ENCODE results near the gene STXBP5.

STXBP5 gene

DNA sequence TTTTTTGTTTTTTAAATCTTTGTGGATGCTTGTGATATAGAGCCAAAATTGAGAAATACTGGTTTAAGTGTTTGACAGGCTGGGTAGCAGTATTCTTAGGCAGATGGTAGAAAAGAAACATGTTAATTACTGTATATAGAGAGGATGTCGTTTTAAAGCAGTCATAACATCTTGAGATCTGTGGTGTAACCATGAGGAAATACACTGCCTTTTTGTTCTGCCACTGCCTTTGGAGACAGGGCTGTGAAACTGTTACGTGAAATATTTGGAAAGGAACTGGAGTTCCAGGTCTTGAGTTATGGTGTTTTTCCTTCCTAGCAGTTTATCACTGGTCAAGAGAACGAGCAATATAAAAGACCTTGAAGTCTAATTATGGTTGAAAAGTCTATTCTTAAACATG is 19.5 kb downstream of the STXBP5 start:
- 96% methylated on average over 3 of the region's 3 CpGs for WGBS
- H3K4me3 ChIP-seq (ENCODE audit: low read length), result no peak overlapping the region

DNA sequence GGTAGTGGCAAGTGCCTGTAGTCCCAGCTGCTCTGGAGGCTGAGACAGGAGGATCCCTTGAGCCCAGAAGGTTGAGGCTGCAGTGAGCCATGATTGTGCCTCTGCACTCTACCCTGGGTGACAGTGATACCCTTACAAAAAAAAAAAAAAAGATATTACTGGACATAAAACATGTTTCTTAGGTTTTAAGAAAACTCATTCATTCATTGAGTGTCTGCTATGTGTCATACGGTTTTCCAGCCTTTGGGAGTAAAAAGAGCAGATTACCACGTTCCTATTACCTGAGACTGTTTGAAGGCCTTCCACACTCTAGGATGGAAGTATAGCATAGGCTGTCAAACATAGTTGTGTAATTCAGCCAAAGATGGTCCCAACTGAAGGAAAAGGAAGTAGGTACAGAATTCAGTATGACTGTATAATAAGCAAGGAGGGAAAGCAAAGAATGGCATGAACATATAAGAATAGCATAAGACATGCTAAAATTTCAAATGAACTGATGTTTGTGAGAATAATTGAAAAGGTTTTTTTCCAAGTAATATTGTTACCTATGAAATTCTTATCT is 22.0 kb downstream of the STXBP5 start:
- Histone ChIP-seq H3K9me3 (ENCODE audit: insufficient read depth, low read depth, low read length) (no peaks in the 10 kb centered on the region), H3K36me3 (ENCODE audit: insufficient read depth, low read length) (no peaks in the 10 kb centered on the region), H3K27me3 (ENCODE audit: insufficient read depth, low read length) (no peaks in the 10 kb centered on the region), H3K4me3 (ENCODE audit: low read length) (no peak overlapping the region), H3K27ac (ENCODE audit: low read depth, low read length) (no peak overlapping the region), H3K4me1 (ENCODE audit: insufficient read depth, low read length) (peaks cover 17% of the 10 kb centered on the region), H3K9ac (ENCODE audit: low read depth, low read length) (no peak overlapping the region)
- WGBS, result 94% methylated on average over 2 of the region's 2 CpGs

More for the DNA sequence above, 19.5 kb downstream of the STXBP5 start:
- no peaks in the 10 kb centered on the region for H3K27me3 ChIP-seq (ENCODE audit: insufficient read depth, low read length)
- no peaks in the 10 kb centered on the region; the same call in 1 of the 2 replicates for H3K36me3 ChIP-seq (ENCODE audit: insufficient read depth, low read length)
- H3K9ac ChIP-seq (ENCODE audit: low read depth, low read length), result no peak overlapping the region
- H3K27ac ChIP-seq (ENCODE audit: low read depth, low read length), result no peak overlapping the region
- no peaks in the 10 kb centered on the region for H3K9me3 ChIP-seq (ENCODE audit: insufficient read depth, low read depth, low read length)
- H3K4me1 ChIP-seq (ENCODE audit: insufficient read depth, low read length), result peaks cover 15% of the 10 kb centered on the region

DNA sequence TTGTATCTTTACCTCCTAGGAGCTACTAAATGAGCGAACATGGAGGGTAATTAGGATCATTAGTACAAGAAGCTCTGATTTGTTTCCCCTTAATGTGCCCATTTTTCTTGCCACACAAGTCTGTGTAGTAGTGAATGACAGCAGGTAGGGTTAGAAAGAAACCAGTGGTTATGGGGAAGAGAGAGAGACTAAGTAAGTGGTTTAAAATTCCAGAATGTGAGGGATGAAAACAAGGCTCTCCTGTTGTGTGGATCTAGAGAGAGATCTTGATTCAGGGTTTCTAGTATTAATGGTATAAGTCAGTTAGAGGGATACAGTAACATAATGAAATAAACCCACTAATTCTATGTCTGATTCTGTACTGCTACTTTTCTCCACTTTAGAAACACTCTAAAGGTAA is 22.7 kb downstream of the STXBP5 start:
- H3K36me3 ChIP-seq (ENCODE audit: insufficient read depth, low read length), result no peaks in the 10 kb centered on the region
- H3K27ac ChIP-seq (ENCODE audit: low read depth, low read length), result no peak overlapping the region
- H3K9me3 ChIP-seq (ENCODE audit: insufficient read depth, low read depth, low read length), result no peaks in the 10 kb centered on the region
- no peak overlapping the region for H3K4me3 ChIP-seq (ENCODE audit: low read length)
- H3K27me3 ChIP-seq (ENCODE audit: insufficient read depth, low read length), result no peaks in the 10 kb centered on the region
- H3K9ac ChIP-seq (ENCODE audit: low read depth, low read length), result no peak overlapping the region
- WGBS, result 92% methylated on average over 1 of the region's 1 CpG
- H3K4me1 ChIP-seq (ENCODE audit: insufficient read depth, low read length), result peaks cover 14% of the 10 kb centered on the region

DNA sequence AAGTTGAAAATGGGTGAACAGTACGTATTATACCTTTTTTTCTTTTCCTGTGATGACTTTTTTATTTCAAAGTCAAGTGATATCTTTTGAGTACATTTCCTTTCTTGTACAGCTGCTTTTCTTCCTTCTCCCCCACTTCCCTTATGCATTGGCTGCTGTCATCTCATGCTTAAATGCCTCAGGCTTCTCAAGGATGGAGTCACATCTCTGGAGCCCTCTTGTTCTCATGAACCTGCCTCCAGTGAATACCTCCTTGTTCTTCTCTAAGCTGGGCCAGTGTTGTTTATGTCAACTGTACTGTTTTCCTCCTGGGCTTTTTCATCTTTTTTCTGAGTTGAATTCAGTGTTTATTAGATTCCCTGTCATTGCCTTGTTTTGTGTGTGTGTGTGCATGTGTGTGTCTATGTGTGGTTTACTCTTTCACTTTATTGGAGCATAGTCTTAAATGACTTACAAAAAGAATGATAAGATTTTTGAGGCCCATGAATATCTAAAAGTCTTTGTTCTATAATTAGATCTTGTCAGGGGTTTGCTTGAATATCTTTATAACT is 23.6 kb downstream of the STXBP5 start:
- H3K27me3 ChIP-seq (ENCODE audit: insufficient read depth, low read length), result no peaks in the 10 kb centered on the region
- H3K4me3 ChIP-seq (ENCODE audit: low read length), result no peak overlapping the region
- H3K36me3 ChIP-seq (ENCODE audit: insufficient read depth, low read length), result no peaks in the 10 kb centered on the region
- H3K4me1 ChIP-seq (ENCODE audit: insufficient read depth, low read length), result peaks cover 12% of the 10 kb centered on the region
- WGBS, result 80% methylated on average over 1 of the region's 1 CpG
- H3K9me3 ChIP-seq (ENCODE audit: insufficient read depth, low read depth, low read length), result no peaks in the 10 kb centered on the region
- no peak overlapping the region for H3K9ac ChIP-seq (ENCODE audit: low read depth, low read length)
- H3K27ac ChIP-seq (ENCODE audit: low read depth, low read length), result no peak overlapping the region

GRCh38 chr6:147231589-147231988 is 27.4 kb downstream of the STXBP5 start:
- H3K9me3 ChIP-seq (ENCODE audit: insufficient read depth, low read depth, low read length), result no peaks in the 10 kb centered on the region
- WGBS, result no CpG with 5 or more reads among the region's 1 CpG
- H3K27ac ChIP-seq (ENCODE audit: low read depth, low read length), result no peak overlapping the region
- no peaks in the 10 kb centered on the region for H3K36me3 ChIP-seq (ENCODE audit: insufficient read depth, low read length)
- no peak overlapping the region for H3K4me3 ChIP-seq (ENCODE audit: low read length)
- no peaks in the 10 kb centered on the region for H3K27me3 ChIP-seq (ENCODE audit: insufficient read depth, low read length)
- H3K4me1 ChIP-seq (ENCODE audit: insufficient read depth, low read length), result peaks cover 19% of the 10 kb centered on the region
- no peak overlapping the region for H3K9ac ChIP-seq (ENCODE audit: low read depth, low read length)

DNA sequence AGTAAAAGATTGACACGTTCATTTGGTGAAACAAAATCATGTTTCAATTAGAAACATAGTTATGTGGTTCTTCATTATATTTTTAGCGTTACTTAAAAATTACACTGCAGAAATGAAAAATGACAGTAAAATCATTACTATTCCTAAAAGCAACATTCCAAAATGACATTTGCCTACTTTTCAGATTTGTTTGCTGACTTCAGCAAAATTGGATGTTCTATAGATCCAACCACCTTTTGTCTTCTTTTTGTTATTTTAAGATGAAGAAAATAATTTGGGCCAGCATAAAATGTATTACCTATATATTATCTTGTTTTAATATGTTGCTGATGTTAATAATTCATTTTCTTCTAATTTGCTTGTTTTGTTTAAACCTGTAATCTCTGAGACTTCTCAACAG is 30.5 kb downstream of the STXBP5 start:
- H3K27me3 ChIP-seq (ENCODE audit: insufficient read depth, low read length), result no peaks in the 10 kb centered on the region
- H3K36me3 ChIP-seq (ENCODE audit: insufficient read depth, low read length), result peaks cover 10% of the 10 kb centered on the region; the same call in 1 of the 2 replicates
- H3K4me1 ChIP-seq (ENCODE audit: insufficient read depth, low read length), result peaks cover 7% of the 10 kb centered on the region
- WGBS, result 100% methylated on average over 1 of the region's 2 CpGs
- no peaks in the 10 kb centered on the region for H3K9me3 ChIP-seq (ENCODE audit: insufficient read depth, low read depth, low read length)
- no peak overlapping the region for H3K9ac ChIP-seq (ENCODE audit: low read depth, low read length)
- H3K27ac ChIP-seq (ENCODE audit: low read depth, low read length), result no peak overlapping the region
- H3K4me3 ChIP-seq (ENCODE audit: low read length), result no peak overlapping the region

- Histone ChIP-seq H3K27ac (ENCODE audit: low read depth, low read length) (no peak overlapping the region), H3K9ac (ENCODE audit: low read depth, low read length) (no peak overlapping the region), H3K4me3 (ENCODE audit: low read length) (no peak overlapping the region), H3K4me1 (ENCODE audit: insufficient read depth, low read length) (peaks cover 7% of the 10 kb centered on the region), H3K36me3 (ENCODE audit: insufficient read depth, low read length) (peaks cover 15% of the 10 kb centered on the region; the same call in 1 of the 2 replicates), H3K27me3 (ENCODE audit: insufficient read depth, low read length) (no peaks in the 10 kb centered on the region), H3K9me3 (ENCODE audit: insufficient read depth, low read depth, low read length) (no peaks in the 10 kb centered on the region)
- 65% methylated on average over 2 of the region's 3 CpGs for WGBS
These were observed 33.9 kb downstream of the STXBP5 start for GRCh38 chr6:147238164-147238563.

- WGBS, result 100% methylated on average over 5 of the region's 5 CpGs
- no peak overlapping the region for H3K27ac ChIP-seq (ENCODE audit: low read depth, low read length)
- H3K4me1 ChIP-seq (ENCODE audit: insufficient read depth, low read length), result peaks cover 7% of the 10 kb centered on the region
- no peak overlapping the region for H3K4me3 ChIP-seq (ENCODE audit: low read length)
- no peak overlapping the region for H3K9ac ChIP-seq (ENCODE audit: low read depth, low read length)
- H3K9me3 ChIP-seq (ENCODE audit: insufficient read depth, low read depth, low read length), result no peaks in the 10 kb centered on the region
- H3K36me3 ChIP-seq (ENCODE audit: insufficient read depth, low read length), result peaks cover 15% of the 10 kb centered on the region; the same call in 1 of the 2 replicates
- no peaks in the 10 kb centered on the region for H3K27me3 ChIP-seq (ENCODE audit: insufficient read depth, low read length)
These were observed 34.7 kb downstream of the STXBP5 start for GRCh38 chr6:147238906-147239305.

DNA sequence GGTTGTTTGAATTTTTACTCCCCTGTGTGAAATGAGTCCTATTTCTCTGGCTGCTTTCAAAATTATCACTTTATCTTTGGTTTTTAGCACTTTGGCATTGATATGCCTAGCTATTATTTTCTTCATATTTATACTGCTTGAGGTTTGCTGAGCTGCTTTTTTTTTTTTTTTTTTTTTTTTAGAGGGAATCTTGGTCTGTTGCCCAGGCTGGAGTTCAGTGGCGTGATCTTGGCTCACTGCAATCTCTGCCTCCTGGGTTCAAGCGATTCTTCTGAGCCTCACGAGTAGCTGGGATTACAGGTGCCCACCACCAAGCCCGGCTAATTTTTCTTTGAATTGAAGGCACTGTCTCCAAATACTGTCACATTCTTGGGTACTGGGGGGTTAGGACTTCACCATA is 40.6 kb downstream of the STXBP5 start:
- no peak overlapping the region for H3K27ac ChIP-seq (ENCODE audit: low read depth, low read length)
- no peak overlapping the region for H3K4me3 ChIP-seq (ENCODE audit: low read length)
- H3K4me1 ChIP-seq (ENCODE audit: insufficient read depth, low read length), result peaks cover 22% of the 10 kb centered on the region
- 95% methylated on average over 4 of the region's 4 CpGs for WGBS
- H3K36me3 ChIP-seq (ENCODE audit: insufficient read depth, low read length), result peaks cover 14% of the 10 kb centered on the region; the same call in 1 of the 2 replicates
- no peak overlapping the region for H3K9ac ChIP-seq (ENCODE audit: low read depth, low read length)
- no peaks in the 10 kb centered on the region for H3K27me3 ChIP-seq (ENCODE audit: insufficient read depth, low read length)
- H3K9me3 ChIP-seq (ENCODE audit: insufficient read depth, low read depth, low read length), result no peaks in the 10 kb centered on the region

DNA sequence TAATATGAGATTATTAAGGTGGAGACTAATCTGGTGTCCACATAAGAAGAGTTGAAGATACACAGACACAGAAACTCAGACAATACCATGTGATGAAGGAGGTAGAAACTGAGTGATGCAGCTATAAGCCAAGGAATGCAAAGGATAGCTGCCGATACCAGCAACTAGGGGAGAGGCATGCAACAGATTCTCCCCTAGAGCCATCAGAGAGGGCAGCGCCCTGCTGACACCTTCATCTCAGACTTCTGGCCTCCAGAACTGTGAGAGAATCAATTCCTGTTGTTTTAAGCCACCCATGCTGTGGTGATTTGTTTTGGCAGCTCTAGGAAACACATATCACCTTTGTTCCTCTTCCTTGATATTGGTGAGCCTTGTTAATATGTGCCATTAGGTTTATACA is 41.5 kb downstream of the STXBP5 start:
- peaks cover 28% of the 10 kb centered on the region for H3K4me1 ChIP-seq (ENCODE audit: insufficient read depth, low read length)
- no peak overlapping the region for H3K4me3 ChIP-seq (ENCODE audit: low read length)
- H3K36me3 ChIP-seq (ENCODE audit: insufficient read depth, low read length), result peaks cover 14% of the 10 kb centered on the region; the same call in 1 of the 2 replicates
- no peaks in the 10 kb centered on the region for H3K27me3 ChIP-seq (ENCODE audit: insufficient read depth, low read length)
- H3K27ac ChIP-seq (ENCODE audit: low read depth, low read length), result no peak overlapping the region
- WGBS, result 96% methylated on average over 2 of the region's 2 CpGs
- no peak overlapping the region for H3K9ac ChIP-seq (ENCODE audit: low read depth, low read length)
- H3K9me3 ChIP-seq (ENCODE audit: insufficient read depth, low read depth, low read length), result no peaks in the 10 kb centered on the region

GRCh38 chr6:147246853-147247635 is 42.8 kb downstream of the STXBP5 start:
- Histone ChIP-seq H3K36me3 (ENCODE audit: insufficient read depth, low read length) (peaks cover 23% of the 10 kb centered on the region), H3K4me3 (ENCODE audit: low read length) (no peak overlapping the region), H3K9ac (ENCODE audit: low read depth, low read length) (no peak overlapping the region), H3K4me1 (ENCODE audit: insufficient read depth, low read length) (peaks cover 28% of the 10 kb centered on the region), H3K9me3 (ENCODE audit: insufficient read depth, low read depth, low read length) (no peaks in the 10 kb centered on the region), H3K27me3 (ENCODE audit: insufficient read depth, low read length) (no peaks in the 10 kb centered on the region), H3K27ac (ENCODE audit: low read depth, low read length) (no peak overlapping the region)
- WGBS, result 96% methylated on average over 3 of the region's 5 CpGs

Data from HUES64 (cell line).